ENCODE data around the gene ZACN.

ZACN gene

GRCh38 chr17:76106703-76107102 is 27.7 kb downstream of the ZACN start:
- no peak for DNase-seq

- DNase-seq: no peak
Observed at GRCh38 chr17:76107509-76107908, 28.5 kb downstream of the ZACN start.

- DNase-seq: no peak
Observed at GRCh38 chr17:76111956-76112355, 33.0 kb downstream of the ZACN start.

- DNase-seq: no peak
Observed at GRCh38 chr17:76115138-76115754, 36.3 kb downstream of the ZACN start.

- DNase-seq: no peak
Observed at GRCh38 chr17:76119409-76120371, 40.7 kb downstream of the ZACN start.

GRCh38 chr17:76120658-76121008 is 41.7 kb downstream of the ZACN start:
- no peak for DNase-seq

GRCh38 chr17:76121932-76122430 is 43.0 kb downstream of the ZACN start:
- no peak for DNase-seq

GRCh38 chr17:76122431-76123190 is 43.6 kb downstream of the ZACN start:
- DNase-seq: no peak

GRCh38 chr17:76123191-76123499 is 44.2 kb downstream of the ZACN start:
- DNase-seq: no peak

GRCh38 chr17:76123749-76124581 is 45.0 kb downstream of the ZACN start:
- DNase-seq: no peak

GRCh38 chr17:76124582-76125390 is 45.8 kb downstream of the ZACN start:
- DNase-seq: no peak

GRCh38 chr17:76125391-76125675 is 46.4 kb downstream of the ZACN start:
- no peak for DNase-seq

GRCh38 chr17:76125922-76126321 is 46.9 kb downstream of the ZACN start:
- DNase-seq: no peak

- no peak for DNase-seq
Observed at GRCh38 chr17:76130473-76130872, 51.5 kb downstream of the ZACN start.

- DNase-seq: no peak
Observed at GRCh38 chr17:76131051-76131691, 52.2 kb downstream of the ZACN start.

GRCh38 chr17:76131692-76132573 is 53.0 kb downstream of the ZACN start:
- DNase-seq: no peak

Data from stimulated activated CD4-positive, alpha-beta T cell treated with anti-CD3 and anti-CD28 coated beads, Interleukin-4, amount 100 ng/mL, for 24 hours (primary cell).